Activated gamma-delta T cell treated with anti-CD3 and anti-CD28 coated beads, Interleukin-2, amount 50 U/mL, for 16 hours (primary cell): ENCODE data around the gene CABP4.
"Not testable (repeated sequence)": the region's sequence is repeated elsewhere in the genome, so short reads cannot be mapped to it uniquely, and the experiment has no call there.

ENCODE experiments used
- DNase-seq: peaks from one replicate; pipeline ENCODE4 v3.0.0-alpha.2; 2020; ENCODE audit warnings: low read depth

The CABP4 gene

GRCh38 chr11:67419325-67420049 lies 35.7 kb upstream of the CABP4 start:
- no peak for DNase-seq

- DNase-seq = no peak
Observed at GRCh38 chr11:67420147-67420645, 35.0 kb upstream of the CABP4 start.

- peak; percentile 99 for DNase-seq
Observed at GRCh38 chr11:67420646-67421429, 34.3 kb upstream of the CABP4 start.

GRCh38 chr11:67421430-67422031 lies 33.6 kb upstream of the CABP4 start:
- no peak for DNase-seq

- no peak for DNase-seq
Observed at GRCh38 chr11:67422891-67423290, 32.3 kb upstream of the CABP4 start.

- no peak for DNase-seq
Observed at GRCh38 chr11:67423466-67423865, 31.7 kb upstream of the CABP4 start.

GRCh38 chr11:67423891-67424613 lies 31.1 kb upstream of the CABP4 start:
- DNase-seq = no peak

GRCh38 chr11:67427364-67427859 lies 27.7 kb upstream of the CABP4 start:
- DNase-seq = not testable (repeated sequence)

- DNase-seq = peak; percentile 99
Observed at GRCh38 chr11:67428052-67429001, 26.8 kb upstream of the CABP4 start, which contains the start of gene RPS6KB2. RPS6KB2 (plus strand) TSS chr11:67428494; CDS start chr11:67428546, 52 bp downstream.

- no peak for DNase-seq
Observed at GRCh38 chr11:67429038-67429668, 26.0 kb upstream of the CABP4 start.

- no peak for DNase-seq
Observed at GRCh38 chr11:67429722-67430121, 25.4 kb upstream of the CABP4 start.

- DNase-seq = no peak
Observed at GRCh38 chr11:67431346-67432249, 23.6 kb upstream of the CABP4 start.

- DNase-seq = no peak
Observed at GRCh38 chr11:67432655-67433349, 22.4 kb upstream of the CABP4 start.

- no peak for DNase-seq
Observed at GRCh38 chr11:67433536-67434394, 21.4 kb upstream of the CABP4 start.

GRCh38 chr11:67434395-67434881 lies 20.7 kb upstream of the CABP4 start:
- no peak for DNase-seq

- DNase-seq = no peak
Observed at GRCh38 chr11:67435031-67435726, 20.0 kb upstream of the CABP4 start.
